Right atrium auricular region (tissue), 2 donors: ENCODE data around the gene PRR36. TPM values are rescaled to one million over a fixed set of nuclear protein-coding genes. Genes with fewer than 3 reads are reported as not detected.
A peak's percentile ranks its signal among the peaks of the same experiment; 100 is the strongest.

ENCODE experiments used
- DNase-seq: peaks from one replicate; pipeline ENCODE4 v3.0.0-alpha.2; 2019; ENCODE audit warnings: low spot score
- H3K27ac ChIP-seq, 2 donors: fragments of 200-600 bp; sonication (generic); 1 replicate in 1 of 2; 2 replicates in 1 of 2; pipeline ENCODE4 v1.5.1; 2016 to 2019
- H3K27me3 ChIP-seq, 2 donors: fragments of 200-600 bp; sonication (generic); one replicate each; pipeline versions ENCODE4 v1.5.1 to v1.6.0; 2017 to 2019
- H3K36me3 ChIP-seq: fragments of 200-600 bp; sonication (generic); one replicate; pipeline ENCODE4 v1.5.1; 2016
- H3K4me1 ChIP-seq, 2 donors: fragments of 200-600 bp; sonication (generic); one replicate each; pipeline versions ENCODE4 v1.5.1 to v1.6.0; 2017 to 2019
- H3K4me3 ChIP-seq, 2 donors: fragments of 200-600 bp; sonication (generic); 1 replicate in 1 of 2; 2 replicates in 1 of 2; pipeline ENCODE4 v1.5.1; 2017 to 2019; ENCODE audit warnings: mild to moderate bottlenecking in 1 of 2, moderate library complexity in 1 of 2
- H3K9me3 ChIP-seq, 2 donors: fragments of 200-600 bp; sonication (generic); one replicate each; pipeline ENCODE4 v1.5.1; 2019
- total RNA-seq, 2 donors: library from RNA; depleted of rRNA; stranded (reverse); fragments of >200 nt; gene quantifications; one replicate each; pipeline ENCODE4 v1.1.0, GENCODE V29; 2016
- TF ChIP-seq, protein P1 (sequence below), 2 donors: fragments of 200-600 bp; sonication (generic); IDR thresholded peaks; one replicate each; pipeline ENCODE4 v1.5.1; 2019; ENCODE audit warnings: antibody characterized with exemption in 2 of 2

The PRR36 gene
- total RNA-seq, 2 donors from 2014 or later, result not detected

DNA sequence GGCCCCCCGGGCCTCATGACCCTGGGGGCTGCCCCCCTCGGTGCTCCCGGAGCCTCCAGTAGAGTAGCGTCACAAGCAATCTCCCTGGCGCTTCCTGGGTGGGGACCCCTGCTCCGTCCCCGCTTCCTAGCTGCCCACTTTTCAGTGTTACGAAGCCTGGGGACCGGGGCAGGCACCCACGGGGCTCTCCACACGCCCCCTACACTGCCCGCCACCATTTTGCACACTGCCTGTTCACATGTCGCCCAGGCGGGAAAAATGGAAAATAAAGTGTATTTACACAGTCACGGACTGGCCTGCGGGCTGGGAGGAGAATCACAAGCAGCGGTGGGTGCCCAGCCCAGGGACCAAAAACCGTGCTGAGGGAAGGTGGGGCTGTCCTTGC is 9.5 kb downstream of the PRR36 start:
- Histone ChIP-seq H3K9me3 (no peaks in the 10 kb centered on the region), H3K4me1 (peaks cover 0 to 37% of the 10 kb centered on the region in 2 donors), H3K27me3 (no peaks in the 10 kb centered on the region), H3K4me3 (no peak overlapping the region), H3K36me3 (no peaks in the 10 kb centered on the region), H3K27ac (no peak overlapping the region)
- TF ChIP-seq, protein P1, sequence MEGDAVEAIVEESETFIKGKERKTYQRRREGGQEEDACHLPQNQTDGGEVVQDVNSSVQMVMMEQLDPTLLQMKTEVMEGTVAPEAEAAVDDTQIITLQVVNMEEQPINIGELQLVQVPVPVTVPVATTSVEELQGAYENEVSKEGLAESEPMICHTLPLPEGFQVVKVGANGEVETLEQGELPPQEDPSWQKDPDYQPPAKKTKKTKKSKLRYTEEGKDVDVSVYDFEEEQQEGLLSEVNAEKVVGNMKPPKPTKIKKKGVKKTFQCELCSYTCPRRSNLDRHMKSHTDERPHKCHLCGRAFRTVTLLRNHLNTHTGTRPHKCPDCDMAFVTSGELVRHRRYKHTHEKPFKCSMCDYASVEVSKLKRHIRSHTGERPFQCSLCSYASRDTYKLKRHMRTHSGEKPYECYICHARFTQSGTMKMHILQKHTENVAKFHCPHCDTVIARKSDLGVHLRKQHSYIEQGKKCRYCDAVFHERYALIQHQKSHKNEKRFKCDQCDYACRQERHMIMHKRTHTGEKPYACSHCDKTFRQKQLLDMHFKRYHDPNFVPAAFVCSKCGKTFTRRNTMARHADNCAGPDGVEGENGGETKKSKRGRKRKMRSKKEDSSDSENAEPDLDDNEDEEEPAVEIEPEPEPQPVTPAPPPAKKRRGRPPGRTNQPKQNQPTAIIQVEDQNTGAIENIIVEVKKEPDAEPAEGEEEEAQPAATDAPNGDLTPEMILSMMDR (IDR thresholded peaks at IDR 0.05), result no peak
- no peak for DNase-seq

DNA sequence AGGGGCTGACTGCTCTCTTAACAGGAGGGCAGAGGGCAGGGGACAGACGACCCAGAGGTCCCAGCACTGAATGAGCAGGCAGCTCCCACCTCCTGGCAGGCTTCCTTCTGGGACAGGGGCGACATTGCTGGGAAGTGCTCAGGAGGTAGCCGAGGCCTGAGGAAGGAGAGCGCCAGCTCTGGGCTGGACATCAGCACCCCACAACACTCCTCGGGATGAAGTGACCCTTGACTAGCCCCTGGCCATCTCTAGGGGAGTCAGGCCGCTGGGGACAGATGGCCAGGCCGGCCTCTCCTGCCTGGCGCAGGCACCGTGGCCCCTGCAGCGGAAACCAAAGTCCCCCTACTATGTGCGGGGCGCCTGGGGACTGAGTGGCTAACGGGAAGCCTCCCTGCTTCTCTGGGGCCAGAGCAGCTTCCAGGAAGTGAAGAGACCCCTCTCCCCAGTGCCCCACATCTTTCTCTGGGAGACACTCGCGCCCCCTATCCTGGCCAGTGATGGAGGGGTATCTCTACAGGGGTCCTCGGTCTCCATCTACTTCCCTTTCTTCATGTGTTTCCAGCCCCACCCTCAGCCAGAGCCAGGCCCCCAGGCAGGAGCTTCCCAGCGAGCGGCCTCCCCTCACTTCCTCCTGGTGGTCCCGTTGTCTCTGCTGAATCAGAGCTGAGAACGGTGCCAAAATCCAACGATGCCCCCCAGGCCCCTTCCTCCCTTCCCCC is 10.1 kb downstream of the PRR36 start:
- Histone ChIP-seq H3K27ac (no peak overlapping the region), H3K4me1 (peaks cover 0 to 31% of the 10 kb centered on the region in 2 donors), H3K4me3 (no peak overlapping the region), H3K9me3 (no peaks in the 10 kb centered on the region), H3K27me3 (no peaks in the 10 kb centered on the region), H3K36me3 (no peaks in the 10 kb centered on the region)
- no peak for DNase-seq
- TF ChIP-seq, protein P1 (IDR thresholded peaks at IDR 0.05), result no peak

DNA sequence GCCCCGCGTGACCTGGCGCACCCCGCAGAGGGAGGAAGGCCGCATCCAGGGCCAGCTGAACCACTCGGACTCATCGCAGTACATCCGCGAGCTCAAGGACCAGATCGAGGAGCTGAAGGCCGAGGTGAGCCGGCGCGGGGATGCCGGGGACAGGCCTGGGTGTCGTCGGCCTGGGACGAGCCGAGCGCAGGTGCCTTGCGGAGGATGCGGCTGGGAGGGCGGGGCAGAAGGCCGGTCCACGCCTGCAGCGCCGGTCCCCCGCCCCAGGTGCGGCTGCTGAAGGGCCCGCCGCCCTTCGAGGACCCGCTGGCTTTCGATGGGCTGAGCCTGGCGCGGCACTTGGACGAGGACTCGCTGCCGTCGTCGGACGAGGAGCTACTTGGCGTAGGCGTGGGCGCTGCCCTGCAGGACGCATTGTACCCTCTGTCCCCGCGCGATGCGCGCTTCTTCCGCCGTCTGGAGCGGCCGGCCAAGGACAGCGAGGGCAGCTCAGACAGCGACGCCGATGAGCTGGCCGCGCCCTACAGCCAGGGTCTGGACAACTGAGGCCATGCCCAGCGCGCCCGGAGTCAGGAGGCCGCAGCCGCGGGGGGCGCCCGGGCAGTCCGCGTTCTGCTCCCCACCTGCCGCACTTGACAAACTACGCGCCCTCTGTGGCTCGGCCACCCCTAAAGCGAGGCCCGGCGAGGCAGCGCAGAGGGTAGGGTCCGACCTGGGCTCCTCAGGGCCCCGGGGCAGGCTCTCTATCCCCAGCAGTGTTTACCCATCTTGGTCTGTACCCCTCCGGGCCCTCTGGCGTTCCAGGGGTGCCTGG is 10.8 kb downstream of the PRR36 start:
- Histone ChIP-seq H3K27ac (no peak overlapping the region), H3K27me3 (no peaks in the 10 kb centered on the region), H3K4me3 (no peak overlapping the region), H3K4me1 (peaks cover 0 to 23% of the 10 kb centered on the region in 2 donors), H3K9me3 (no peaks in the 10 kb centered on the region), H3K36me3 (no peaks in the 10 kb centered on the region)
- no peak for DNase-seq
- TF ChIP-seq, protein P1 (IDR thresholded peaks at IDR 0.05), result no peak

DNA sequence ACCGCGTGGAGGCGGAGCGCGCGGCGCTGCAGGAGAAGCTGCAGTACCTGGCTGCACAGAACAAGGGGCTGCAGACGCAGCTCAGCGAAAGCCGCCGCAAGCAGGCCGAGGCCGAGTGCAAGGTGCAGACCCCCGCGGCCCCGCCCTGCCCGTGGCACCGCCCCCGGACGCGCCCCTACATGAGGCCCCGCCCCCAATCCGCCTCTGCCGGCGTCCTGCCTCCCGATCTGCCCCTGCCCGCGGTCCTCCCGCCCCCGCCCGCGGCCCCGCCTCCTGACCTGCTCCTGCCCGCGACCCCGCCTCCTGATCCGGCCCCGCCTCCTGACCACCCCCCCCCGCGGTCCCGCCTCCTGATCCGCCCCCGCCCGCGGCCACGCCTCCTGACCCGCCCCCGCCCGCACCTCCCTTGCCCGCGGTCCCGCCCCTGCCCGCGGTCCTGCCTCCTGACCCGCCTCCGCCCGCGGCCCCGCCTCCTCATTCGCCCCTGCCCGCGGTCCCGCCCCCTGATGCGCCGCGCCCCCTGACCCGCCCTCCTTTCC is 11.7 kb downstream of the PRR36 start:
- no peaks in the 10 kb centered on the region for H3K27me3 ChIP-seq

DNA sequence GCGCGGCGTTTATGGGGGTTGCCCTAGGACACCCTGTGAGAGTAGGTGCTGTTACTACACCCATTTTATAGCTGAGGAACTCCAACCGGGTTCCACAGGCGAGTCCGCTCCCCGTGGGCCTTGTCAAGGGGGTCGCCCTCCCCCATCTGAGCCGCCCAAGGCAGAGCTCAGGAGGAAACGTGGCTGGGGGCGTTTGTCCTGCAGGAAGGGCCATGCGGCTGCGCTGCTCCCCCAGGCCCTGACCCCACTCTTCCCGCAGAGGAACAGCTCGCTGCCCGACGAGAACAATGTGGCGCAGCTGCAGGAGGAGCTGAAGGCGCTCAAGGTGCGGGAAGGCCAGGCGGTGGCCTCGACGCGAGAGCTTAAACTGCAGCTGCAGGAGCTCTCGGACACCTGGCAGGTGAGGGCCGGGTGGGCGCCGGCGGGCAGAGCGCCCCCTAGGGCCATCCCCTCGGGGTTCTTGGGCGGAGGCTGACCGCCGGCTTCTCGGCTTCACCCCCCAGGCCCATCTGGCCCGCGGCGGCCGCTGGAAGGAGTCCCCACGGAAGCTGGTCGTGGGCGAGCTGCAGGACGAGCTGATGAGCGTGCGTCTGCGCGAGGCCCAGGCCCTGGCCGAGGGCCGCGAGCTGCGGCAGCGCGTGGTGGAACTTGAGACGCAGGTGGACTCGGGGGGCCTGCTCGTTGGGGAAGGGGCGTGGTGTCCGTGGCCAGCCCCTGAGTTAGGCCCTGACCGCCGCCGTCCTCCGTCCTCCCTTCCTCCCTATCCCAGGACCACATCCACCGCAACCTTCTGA is 12.4 kb downstream of the PRR36 start:
- no peaks in the 10 kb centered on the region for H3K27me3 ChIP-seq

More for the DNA sequence above, 11.7 kb downstream of the PRR36 start:
- Histone ChIP-seq H3K27ac (no peak overlapping the region), H3K36me3 (no peaks in the 10 kb centered on the region), H3K9me3 (no peaks in the 10 kb centered on the region), H3K4me1 (peaks cover 0 to 21% of the 10 kb centered on the region in 2 donors), H3K4me3 (peak overlapping the region in 1 of 2 donors; percentile 27)
- no peak for DNase-seq
- TF ChIP-seq, protein P1 (IDR thresholded peaks at IDR 0.05), result no peak

More for the DNA sequence above, 12.4 kb downstream of the PRR36 start:
- Histone ChIP-seq H3K36me3 (no peaks in the 10 kb centered on the region), H3K4me3 (peak overlapping the region in 1 of 2 donors; percentile 27), H3K27ac (no peak overlapping the region), H3K4me1 (peaks cover 0 to 21% of the 10 kb centered on the region in 2 donors), H3K9me3 (no peaks in the 10 kb centered on the region)
- TF ChIP-seq, protein P1 (IDR thresholded peaks at IDR 0.05), result no peak
- DNase-seq, result no peak
